Measurements from ENCODE around the gene VPS25.

DNA sequence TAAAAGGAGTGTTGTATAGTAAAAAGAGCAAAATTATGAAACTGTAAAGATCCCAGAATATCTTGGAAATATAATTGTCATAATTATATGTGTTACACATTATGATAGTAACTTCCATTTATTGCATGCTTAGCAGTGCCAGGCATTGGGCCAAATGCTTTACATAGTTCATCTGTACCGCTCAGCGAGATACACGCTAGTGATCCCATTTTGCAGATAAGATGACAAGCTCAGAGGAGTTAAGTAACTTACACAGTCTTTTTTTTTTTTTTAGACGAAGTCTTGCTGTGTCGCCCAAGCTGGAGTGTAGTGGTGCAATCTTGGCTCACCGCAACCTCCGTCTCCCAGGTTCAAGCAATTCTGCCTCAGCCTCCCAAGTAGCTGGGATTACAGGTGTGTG lies 21.6 kb upstream of the VPS25 start:
- TF ChIP-seq, protein P1, sequence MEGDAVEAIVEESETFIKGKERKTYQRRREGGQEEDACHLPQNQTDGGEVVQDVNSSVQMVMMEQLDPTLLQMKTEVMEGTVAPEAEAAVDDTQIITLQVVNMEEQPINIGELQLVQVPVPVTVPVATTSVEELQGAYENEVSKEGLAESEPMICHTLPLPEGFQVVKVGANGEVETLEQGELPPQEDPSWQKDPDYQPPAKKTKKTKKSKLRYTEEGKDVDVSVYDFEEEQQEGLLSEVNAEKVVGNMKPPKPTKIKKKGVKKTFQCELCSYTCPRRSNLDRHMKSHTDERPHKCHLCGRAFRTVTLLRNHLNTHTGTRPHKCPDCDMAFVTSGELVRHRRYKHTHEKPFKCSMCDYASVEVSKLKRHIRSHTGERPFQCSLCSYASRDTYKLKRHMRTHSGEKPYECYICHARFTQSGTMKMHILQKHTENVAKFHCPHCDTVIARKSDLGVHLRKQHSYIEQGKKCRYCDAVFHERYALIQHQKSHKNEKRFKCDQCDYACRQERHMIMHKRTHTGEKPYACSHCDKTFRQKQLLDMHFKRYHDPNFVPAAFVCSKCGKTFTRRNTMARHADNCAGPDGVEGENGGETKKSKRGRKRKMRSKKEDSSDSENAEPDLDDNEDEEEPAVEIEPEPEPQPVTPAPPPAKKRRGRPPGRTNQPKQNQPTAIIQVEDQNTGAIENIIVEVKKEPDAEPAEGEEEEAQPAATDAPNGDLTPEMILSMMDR (IDR thresholded peaks at IDR 0.05) = no peak
- no peak for TF ChIP-seq POLR2A (IDR thresholded peaks at IDR 0.05)

Data from thyroid gland (tissue), 4 donors.